Fibroblast of lung (primary cell): ENCODE measurements around the gene MTA1. TPM values are rescaled to one million over a fixed set of nuclear protein-coding genes. Genes with fewer than 3 reads are reported as not detected.

Experiments used
- DNase-seq, 2 donors: peaks; one replicate each; pipeline versions ENCODE4 v3.0.0 to v3.0.0-alpha.2; 2010; ENCODE audit warnings: low read depth in 2 of 2
- H2AFZ ChIP-seq: 2 replicates; pipeline ENCODE4 v1.5.1; 2012; ENCODE audit warnings: low read length, control low read depth, inconsistent platforms
- H3K27ac ChIP-seq: 2 replicates; pipeline ENCODE4 v1.5.1; 2011; ENCODE audit warnings: low read length, control low read depth; ENCODE audit not compliant: insufficient read depth
- H3K27me3 ChIP-seq: 2 replicates; pipeline ENCODE4 v1.5.1; 2011; ENCODE audit warnings: mild to moderate bottlenecking, low read length; ENCODE audit not compliant: control insufficient read depth, insufficient read depth
- H3K36me3 ChIP-seq: 2 replicates; pipeline ENCODE4 v1.5.1; 2011; ENCODE audit warnings: low read length; ENCODE audit not compliant: control insufficient read depth, insufficient read depth
- H3K4me1 ChIP-seq: 2 replicates; pipeline ENCODE4 v1.5.1; 2011; ENCODE audit warnings: low read length; ENCODE audit not compliant: control insufficient read depth, insufficient read depth; ENCODE audit errors: extremely low read depth
- H3K4me2 ChIP-seq: 2 replicates; pipeline ENCODE4 v1.5.1; 2011; ENCODE audit warnings: low read length, control low read depth; ENCODE audit not compliant: insufficient read depth; ENCODE audit errors: extremely low read depth
- H3K4me3 ChIP-seq, 4 experiments: fragments of 200-600 bp in 1 of 4; sonication (generic) in 1 of 4; replicated peaks in 1 of 4; 2 replicates each; pipeline ENCODE4 v1.5.1; 2011 to 2016; ENCODE audit warnings: low read length in 4 of 4, low read depth in 3 of 4, mild to moderate bottlenecking in 3 of 4, control low read depth in 2 of 4, inconsistent platforms in 1 of 4, mixed read lengths in 1 of 4; ENCODE audit not compliant: insufficient read depth in 1 of 4; ENCODE audit errors: control extremely low read depth in 1 of 4
- H3K79me2 ChIP-seq: 2 replicates; pipeline ENCODE4 v1.5.1; 2012; ENCODE audit warnings: mild to moderate bottlenecking, low read length, inconsistent platforms; ENCODE audit not compliant: control insufficient read depth, insufficient read depth
- H3K9ac ChIP-seq: 2 replicates; pipeline ENCODE4 v1.5.1; 2011; ENCODE audit warnings: mild to moderate bottlenecking, low read length, control low read depth; ENCODE audit not compliant: insufficient read depth
- H3K9me3 ChIP-seq: 2 replicates; pipeline ENCODE4 v1.5.1; 2012; ENCODE audit warnings: low read depth, low read length; ENCODE audit not compliant: control insufficient read depth, insufficient read depth
- H4K20me1 ChIP-seq: 2 replicates; pipeline ENCODE4 v1.5.1; 2011; ENCODE audit warnings: low read length; ENCODE audit not compliant: control insufficient read depth, insufficient read depth; ENCODE audit errors: extremely low read depth
- EZH2 ChIP-seq: IDR thresholded peaks from 2 replicates; pipeline ENCODE4 v1.5.1; 2012; ENCODE audit warnings: low read length, control low read depth, mild to moderate bottlenecking; ENCODE audit errors: missing control alignments
- polyA plus RNA-seq, 2 donors: library from polyadenylated mRNA; depleted of rRNA in 1 of 2; stranded (reverse) in 1 of 2; unstranded in 1 of 2; fragments of >200 nt; gene quantifications; 2 replicates each; pipeline ENCODE4 v1.2.1, GENCODE V29; 2011 to 2012; ENCODE audit warnings: missing spikeins in 1 of 2
- total RNA-seq: library from RNA; depleted of rRNA; stranded (reverse); fragments of >200 nt; gene quantifications from 2 replicates; pipeline ENCODE4 v1.2.1, GENCODE V29; 2014
- TF ChIP-seq, protein P1 (sequence below), 2 donors: IDR thresholded peaks in 1 of 2; conservative IDR thresholded peaks in 1 of 2; 1 replicate in 1 of 2; 2 replicates in 1 of 2; pipeline ENCODE4 v1.5.1; 2011 to 2012; ENCODE audit warnings: low read length in 2 of 2, control low read depth in 1 of 2, inconsistent platforms in 1 of 2, low read depth in 1 of 2, mild to moderate bottlenecking in 1 of 2

Gene MTA1
- total and polyA plus RNA-seq, 2 donors (not counting 1 experiment from before 2014, with no cell fraction given): 28.6 to 29.7 TPM

DNA sequence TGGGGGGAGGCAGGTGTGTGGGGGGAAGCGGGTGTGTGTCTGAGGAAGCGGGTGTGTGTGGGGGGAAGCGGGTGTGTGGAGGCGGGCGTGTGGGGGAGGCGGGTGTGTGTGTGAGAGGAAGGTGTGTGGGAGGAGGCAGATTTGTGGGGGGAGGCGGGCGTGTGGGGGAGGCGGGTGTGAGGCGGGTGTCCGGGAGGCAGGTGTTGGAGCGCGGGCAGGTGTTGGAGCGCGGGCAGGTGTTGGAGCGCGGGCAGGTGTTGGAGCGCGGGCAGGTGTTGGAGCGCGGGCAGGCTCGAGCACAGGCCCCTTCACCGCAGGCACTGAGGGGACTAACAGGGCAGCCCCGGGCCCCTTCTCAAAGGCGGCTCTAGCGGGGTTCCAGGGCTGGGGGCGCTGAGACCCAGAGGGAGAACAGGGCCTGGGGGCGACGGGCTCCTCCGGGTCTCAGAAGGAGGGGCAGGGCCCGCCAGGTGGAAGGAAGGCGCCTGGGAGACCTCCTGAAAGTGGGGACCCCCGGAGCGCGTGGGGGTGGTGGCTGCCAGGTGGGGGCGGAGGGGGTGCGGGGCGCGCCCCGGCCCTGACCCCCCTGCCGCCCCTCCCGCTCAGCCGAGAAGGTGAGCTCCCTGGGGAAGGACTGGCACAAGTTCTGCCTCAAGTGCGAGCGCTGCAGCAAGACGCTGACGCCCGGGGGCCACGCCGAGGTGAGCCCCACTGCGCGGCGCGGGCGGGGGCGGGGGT, 58.2 kb downstream of the MTA1 start:
- Histone ChIP-seq H3K4me1 (peaks cover 34% of the 10 kb centered on the region), H3K27me3 (no peaks in the 10 kb centered on the region), H2AFZ (no peak overlapping the region), H3K27ac (no peak overlapping the region), H3K4me3 (no peak overlapping the region), H3K36me3 (peaks cover 6% of the 10 kb centered on the region), H4K20me1 (no peaks in the 10 kb centered on the region), H3K9ac (no peak overlapping the region), H3K9me3 (no peaks in the 10 kb centered on the region), H3K79me2 (peaks cover 5% of the 10 kb centered on the region), H3K4me2 (no peak overlapping the region)
- no peak for TF ChIP-seq EZH2
- TF ChIP-seq, protein P1, sequence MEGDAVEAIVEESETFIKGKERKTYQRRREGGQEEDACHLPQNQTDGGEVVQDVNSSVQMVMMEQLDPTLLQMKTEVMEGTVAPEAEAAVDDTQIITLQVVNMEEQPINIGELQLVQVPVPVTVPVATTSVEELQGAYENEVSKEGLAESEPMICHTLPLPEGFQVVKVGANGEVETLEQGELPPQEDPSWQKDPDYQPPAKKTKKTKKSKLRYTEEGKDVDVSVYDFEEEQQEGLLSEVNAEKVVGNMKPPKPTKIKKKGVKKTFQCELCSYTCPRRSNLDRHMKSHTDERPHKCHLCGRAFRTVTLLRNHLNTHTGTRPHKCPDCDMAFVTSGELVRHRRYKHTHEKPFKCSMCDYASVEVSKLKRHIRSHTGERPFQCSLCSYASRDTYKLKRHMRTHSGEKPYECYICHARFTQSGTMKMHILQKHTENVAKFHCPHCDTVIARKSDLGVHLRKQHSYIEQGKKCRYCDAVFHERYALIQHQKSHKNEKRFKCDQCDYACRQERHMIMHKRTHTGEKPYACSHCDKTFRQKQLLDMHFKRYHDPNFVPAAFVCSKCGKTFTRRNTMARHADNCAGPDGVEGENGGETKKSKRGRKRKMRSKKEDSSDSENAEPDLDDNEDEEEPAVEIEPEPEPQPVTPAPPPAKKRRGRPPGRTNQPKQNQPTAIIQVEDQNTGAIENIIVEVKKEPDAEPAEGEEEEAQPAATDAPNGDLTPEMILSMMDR (conservative IDR thresholded peaks at IDR 0.05 in 1 of 2, IDR thresholded peaks at IDR 0.05 in 1 of 2; ENCODE audit: low read depth in 1 of 2, low read length in 2 of 2): no peak
- DNase-seq: no peak

DNA sequence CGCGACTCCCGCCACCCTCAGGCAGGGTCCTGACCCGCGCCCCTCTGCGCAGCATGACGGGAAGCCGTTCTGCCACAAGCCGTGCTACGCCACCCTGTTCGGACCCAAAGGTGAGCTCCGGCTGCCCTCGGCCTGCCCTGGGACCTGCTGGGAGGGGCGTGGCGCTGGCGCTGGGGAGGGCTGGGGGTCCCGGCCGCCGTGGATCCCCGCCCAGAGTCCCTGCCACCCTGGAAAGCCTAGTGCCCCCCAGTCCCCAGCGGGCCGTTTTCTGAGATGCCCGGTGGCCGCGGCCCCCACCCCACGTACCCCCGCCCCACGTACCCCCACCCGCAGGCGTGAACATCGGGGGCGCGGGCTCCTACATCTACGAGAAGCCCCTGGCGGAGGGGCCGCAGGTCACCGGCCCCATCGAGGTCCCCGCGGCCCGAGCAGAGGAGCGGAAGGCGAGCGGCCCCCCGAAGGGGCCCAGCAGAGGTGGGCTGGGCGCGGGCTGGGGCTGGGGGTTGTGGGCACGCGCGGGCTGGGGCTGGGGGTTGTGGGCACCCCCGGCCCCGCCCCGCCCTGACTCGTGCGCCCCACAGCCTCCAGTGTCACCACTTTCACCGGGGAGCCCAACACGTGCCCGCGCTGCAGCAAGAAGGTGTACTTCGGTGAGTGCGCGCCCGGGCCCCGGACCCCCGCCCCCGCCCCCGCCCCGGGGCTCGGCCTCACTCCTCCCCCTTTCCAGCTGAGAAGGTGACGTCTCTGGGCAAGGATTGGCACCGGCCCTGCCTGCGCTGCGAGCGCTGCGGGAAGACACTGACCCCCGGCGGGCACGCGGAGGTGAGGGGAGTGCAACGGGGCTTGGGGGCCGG, 59.0 kb downstream of the MTA1 start:
- H3K27ac ChIP-seq: no peak overlapping the region
- H3K4me3 ChIP-seq: no peak overlapping the region
- H3K79me2 ChIP-seq: peaks cover 5% of the 10 kb centered on the region
- H4K20me1 ChIP-seq: no peaks in the 10 kb centered on the region
- no peaks in the 10 kb centered on the region for H3K27me3 ChIP-seq
- H3K4me1 ChIP-seq: peaks cover 30% of the 10 kb centered on the region
- H3K9ac ChIP-seq: no peak overlapping the region
- no peak overlapping the region for H3K4me2 ChIP-seq
- DNase-seq: no peak
- H3K36me3 ChIP-seq: peaks cover 6% of the 10 kb centered on the region
- no peaks in the 10 kb centered on the region for H3K9me3 ChIP-seq
- H2AFZ ChIP-seq: no peak overlapping the region
- TF ChIP-seq EZH2: no peak
- TF ChIP-seq, protein P1 (conservative IDR thresholded peaks at IDR 0.05 in 1 of 2, IDR thresholded peaks at IDR 0.05 in 1 of 2; ENCODE audit: low read depth in 1 of 2, low read length in 2 of 2): no peak

DNA sequence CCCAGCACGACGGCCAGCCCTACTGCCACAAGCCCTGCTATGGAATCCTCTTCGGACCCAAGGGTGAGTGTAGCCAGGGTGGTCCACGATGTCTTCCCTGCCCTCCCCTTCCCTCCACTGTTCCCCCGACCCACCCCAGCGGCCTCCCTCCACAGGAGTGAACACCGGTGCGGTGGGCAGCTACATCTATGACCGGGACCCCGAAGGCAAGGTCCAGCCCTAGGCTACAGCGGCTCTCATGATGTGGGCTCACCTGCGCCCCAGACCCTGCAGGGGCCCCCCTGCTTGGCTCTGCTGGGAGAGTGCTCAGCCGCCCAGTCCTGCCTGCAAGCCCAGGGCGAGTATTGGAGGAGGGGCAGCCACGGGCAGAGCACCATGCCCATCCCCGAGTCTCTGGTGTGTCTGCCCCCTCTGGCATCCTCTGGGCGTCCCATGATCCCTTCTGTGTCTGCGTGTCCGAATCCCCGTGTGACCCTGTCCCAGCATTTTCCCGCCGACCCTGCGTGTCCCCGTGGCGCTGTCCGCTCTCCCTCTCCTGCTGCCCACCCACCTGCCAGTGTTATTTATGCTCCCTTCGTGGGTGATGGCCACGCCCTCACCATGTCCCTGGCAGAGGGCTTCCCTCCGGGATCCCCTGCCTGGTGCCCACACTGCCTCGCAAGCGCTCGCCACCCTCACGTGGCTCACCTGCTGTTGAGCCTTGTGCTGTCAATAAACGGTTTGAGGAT, 60.0 kb downstream of the MTA1 start:
- no peaks in the 10 kb centered on the region for H4K20me1 ChIP-seq
- peaks cover 27% of the 10 kb centered on the region for H3K4me1 ChIP-seq
- TF ChIP-seq, protein P1 (conservative IDR thresholded peaks at IDR 0.05 in 1 of 2, IDR thresholded peaks at IDR 0.05 in 1 of 2; ENCODE audit: low read depth in 1 of 2, low read length in 2 of 2): no peak
- TF ChIP-seq EZH2: no peak
- H2AFZ ChIP-seq: no peak overlapping the region
- H3K27me3 ChIP-seq: no peaks in the 10 kb centered on the region
- no peak overlapping the region for H3K9ac ChIP-seq
- no peak for DNase-seq
- H3K36me3 ChIP-seq: peaks cover 6% of the 10 kb centered on the region
- H3K27ac ChIP-seq: no peak overlapping the region
- no peaks in the 10 kb centered on the region for H3K9me3 ChIP-seq
- no peak overlapping the region for H3K4me3 ChIP-seq
- H3K4me2 ChIP-seq: no peak overlapping the region
- peaks cover 5% of the 10 kb centered on the region for H3K79me2 ChIP-seq
